ENCODE data around the gene ZCRB1.
"Not testable (repeated sequence)": the region's sequence is repeated elsewhere in the genome, so short reads cannot be mapped to it uniquely, and the experiment has no call there.

ZCRB1 gene

DNA sequence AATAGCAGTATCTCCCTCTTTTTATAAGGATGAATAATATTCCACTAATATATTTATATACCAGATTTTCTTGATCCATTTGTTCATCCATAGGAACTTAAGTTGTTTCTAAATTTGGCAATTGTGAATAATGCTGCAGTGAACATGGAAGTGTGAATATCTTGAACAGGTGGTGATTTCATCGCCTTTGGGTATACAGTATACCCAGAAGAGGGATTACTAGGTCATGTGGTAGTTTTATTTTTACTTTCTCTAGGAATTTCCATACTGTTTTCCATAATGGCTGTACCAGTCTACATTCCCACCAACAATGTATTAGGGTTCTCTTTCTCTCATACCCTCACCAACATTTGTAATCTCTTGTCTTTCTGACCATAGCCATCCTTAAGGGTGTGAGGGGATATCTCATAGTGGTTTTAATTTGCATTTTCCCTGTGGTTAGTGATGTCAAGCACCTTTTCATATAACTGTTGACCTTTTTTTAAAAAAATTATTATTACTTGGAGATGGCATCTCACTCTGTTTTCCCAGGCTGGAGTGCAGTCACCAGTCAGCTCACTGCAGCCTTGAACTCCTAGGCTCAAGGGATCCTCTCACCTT, 20.6 kb upstream of the ZCRB1 start:
- FAIRE-seq (no peak), DNase-seq (ENCODE audit: insufficient read length) (no peak)
- TF ChIP-seq TAF1 (IDR thresholded peaks at IDR 0.05; ENCODE audit: borderline replicate concordance, low read depth, low read length) (no peak), POLR2AphosphoS5 (IDR thresholded peaks at IDR 0.05; ENCODE audit: low read depth, low read length) (no peak), POLR2A (IDR thresholded peaks at IDR 0.05; ENCODE audit: low read depth, low read length) (no peak)

DNA sequence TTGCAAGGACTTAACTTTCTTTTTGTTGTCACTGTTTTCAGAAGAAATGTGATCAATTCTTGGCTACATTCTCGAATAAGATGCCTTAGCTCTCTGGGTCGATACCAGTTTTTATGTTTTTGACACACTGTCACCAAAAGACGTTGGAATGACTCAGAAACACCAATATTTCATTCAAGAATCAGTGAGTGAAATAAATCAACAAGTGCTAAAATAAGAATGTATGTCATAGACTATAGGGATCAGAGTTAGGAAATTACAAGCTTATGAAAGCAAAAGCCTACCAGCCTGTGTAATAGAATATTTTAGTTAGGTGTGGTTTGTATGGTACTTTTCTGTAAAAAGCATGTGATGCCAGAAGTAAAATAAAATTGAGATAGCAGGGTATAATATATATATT, 17.8 kb upstream of the ZCRB1 start:
- DNase-seq (ENCODE audit: insufficient read length) (no peak), FAIRE-seq (no peak)
- TF ChIP-seq TAF1 (IDR thresholded peaks at IDR 0.05; ENCODE audit: borderline replicate concordance, low read depth, low read length), result no peak
- no peak for TF ChIP-seq POLR2AphosphoS5 (IDR thresholded peaks at IDR 0.05; ENCODE audit: low read depth, low read length)
- TF ChIP-seq POLR2A (IDR thresholded peaks at IDR 0.05; ENCODE audit: low read depth, low read length), result no peak

GRCh38 chr12:42342028-42342427, 16.1 kb upstream of the ZCRB1 start:
- FAIRE-seq, result no peak

DNA sequence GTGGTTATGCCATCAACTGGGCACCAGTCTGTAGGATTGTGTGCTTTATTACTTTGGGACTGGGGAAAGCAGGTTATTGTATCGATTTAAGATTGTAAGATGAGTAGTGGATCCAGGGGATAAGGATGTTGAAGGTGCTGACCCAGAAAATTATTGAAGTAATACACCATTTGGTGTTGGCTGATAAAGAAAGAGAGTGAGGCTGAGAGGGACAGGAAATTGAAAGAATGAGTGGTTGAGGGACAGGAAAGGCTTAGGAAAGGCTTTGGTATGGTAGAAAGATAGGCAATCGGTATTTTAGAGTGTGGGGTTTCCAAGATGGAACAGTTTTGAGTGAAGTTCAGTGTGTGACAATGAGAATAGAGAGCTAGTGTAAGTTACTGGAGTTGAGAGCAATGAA, 12.4 kb upstream of the ZCRB1 start:
- FAIRE-seq (no peak), DNase-seq (ENCODE audit: insufficient read length) (no peak)
- TF ChIP-seq POLR2A (IDR thresholded peaks at IDR 0.05; ENCODE audit: low read depth, low read length) (no peak), TAF1 (IDR thresholded peaks at IDR 0.05; ENCODE audit: borderline replicate concordance, low read depth, low read length) (no peak), POLR2AphosphoS5 (IDR thresholded peaks at IDR 0.05; ENCODE audit: low read depth, low read length) (no peak)

More at GRCh38 chr12:42342028-42342427, 16.1 kb upstream of the ZCRB1 start:
- TF ChIP-seq TAF1 (IDR thresholded peaks at IDR 0.05; ENCODE audit: borderline replicate concordance, low read depth, low read length) (no peak), POLR2AphosphoS5 (IDR thresholded peaks at IDR 0.05; ENCODE audit: low read depth, low read length) (no peak), POLR2A (IDR thresholded peaks at IDR 0.05; ENCODE audit: low read depth, low read length) (no peak)
- no peak for DNase-seq (ENCODE audit: insufficient read length)

DNA sequence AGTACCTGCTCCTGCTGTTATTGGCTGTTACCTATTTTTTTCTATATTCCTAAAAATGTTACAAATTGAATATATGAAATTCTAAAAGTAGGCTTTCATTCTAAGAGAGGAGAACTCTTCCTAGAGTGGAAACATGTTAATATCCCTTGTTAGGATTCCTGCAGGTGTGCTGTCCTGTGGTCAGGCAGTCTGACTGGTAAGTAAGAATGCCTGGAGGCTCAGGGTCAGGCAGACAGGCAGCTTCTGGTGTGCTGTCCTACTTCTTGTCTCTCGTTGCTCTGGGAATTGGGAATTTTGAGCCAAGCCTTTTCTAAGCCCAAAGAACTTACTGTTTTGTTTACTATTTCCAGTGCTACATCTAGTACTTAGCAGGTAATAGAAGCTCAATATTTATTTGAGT, 10.4 kb upstream of the ZCRB1 start:
- DNase-seq (ENCODE audit: insufficient read length), result no peak
- TF ChIP-seq POLR2AphosphoS5 (IDR thresholded peaks at IDR 0.05; ENCODE audit: low read depth, low read length), result no peak
- TF ChIP-seq TAF1 (IDR thresholded peaks at IDR 0.05; ENCODE audit: borderline replicate concordance, low read depth, low read length), result no peak
- no peak for FAIRE-seq

- FAIRE-seq (no peak), DNase-seq (ENCODE audit: insufficient read length) (no peak)
- TF ChIP-seq POLR2A (IDR thresholded peaks at IDR 0.05; ENCODE audit: low read depth, low read length) (no peak), TAF1 (IDR thresholded peaks at IDR 0.05; ENCODE audit: borderline replicate concordance, low read depth, low read length) (no peak), POLR2AphosphoS5 (IDR thresholded peaks at IDR 0.05; ENCODE audit: low read depth, low read length) (no peak)
Observed at GRCh38 chr12:42332301-42333285, 6.7 kb upstream of the ZCRB1 start.

- not testable (repeated sequence) for DNase-seq (ENCODE audit: insufficient read length)
Observed at GRCh38 chr12:42330097-42330496, 4.2 kb upstream of the ZCRB1 start.

GRCh38 chr12:42327227-42327590, 1.3 kb upstream of the ZCRB1 start:
- TF ChIP-seq POLR2AphosphoS5 (IDR thresholded peaks at IDR 0.05; ENCODE audit: low read depth, low read length) (no peak), TAF1 (IDR thresholded peaks at IDR 0.05; ENCODE audit: borderline replicate concordance, low read depth, low read length) (no peak), POLR2A (IDR thresholded peaks at IDR 0.05; ENCODE audit: low read depth, low read length) (no peak)
- no peak for DNase-seq (ENCODE audit: insufficient read length)
- no peak for FAIRE-seq

More at GRCh38 chr12:42330097-42330496, 4.2 kb upstream of the ZCRB1 start:
- FAIRE-seq, result not testable (repeated sequence)

DNA sequence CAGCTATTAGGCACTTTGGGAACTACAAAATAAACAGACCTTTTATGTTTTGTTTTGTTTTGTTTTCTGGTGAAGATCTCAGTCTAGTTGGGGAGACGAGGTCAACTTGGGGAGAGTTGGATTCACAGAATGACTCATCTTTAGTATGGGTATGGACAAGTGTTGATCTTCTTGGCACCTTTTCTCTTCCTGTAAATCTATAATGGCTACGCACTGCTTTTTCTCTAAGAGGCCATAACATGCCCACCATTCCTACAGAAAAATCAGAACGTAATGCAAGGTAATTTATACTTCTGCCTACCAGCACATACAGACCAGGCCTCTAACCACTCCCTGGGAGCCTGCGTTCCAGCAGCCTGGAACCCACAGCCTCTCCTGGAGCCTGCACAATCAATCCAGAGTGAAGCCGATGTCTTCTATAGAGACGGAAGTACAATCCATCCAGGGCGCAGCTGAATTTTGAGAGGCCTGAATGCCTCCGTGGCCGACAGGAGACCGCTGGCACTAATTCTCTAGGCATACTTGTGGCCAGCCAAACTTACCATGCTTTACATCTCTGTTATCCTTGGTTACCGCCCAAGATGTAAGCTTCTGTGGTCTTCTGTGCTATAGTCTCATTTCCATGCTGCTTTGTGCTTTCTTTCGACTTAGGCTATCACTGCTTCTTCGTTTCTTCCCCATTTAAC, 790 bp upstream of the ZCRB1 start:
- TF ChIP-seq POLR2AphosphoS5 (IDR thresholded peaks at IDR 0.05; ENCODE audit: low read depth, low read length) (no peak), POLR2A (IDR thresholded peaks at IDR 0.05; ENCODE audit: low read depth, low read length) (no peak), TAF1 (IDR thresholded peaks at IDR 0.05; ENCODE audit: borderline replicate concordance, low read depth, low read length) (no peak)
- no peak for FAIRE-seq
- DNase-seq (ENCODE audit: insufficient read length), result no peak

- no peak for TF ChIP-seq TAF1 (IDR thresholded peaks at IDR 0.05; ENCODE audit: borderline replicate concordance, low read depth, low read length)
- no peak for TF ChIP-seq POLR2A (IDR thresholded peaks at IDR 0.05; ENCODE audit: low read depth, low read length)
- TF ChIP-seq POLR2AphosphoS5 (IDR thresholded peaks at IDR 0.05; ENCODE audit: low read depth, low read length), result no peak
- FAIRE-seq (no peak), DNase-seq (ENCODE audit: insufficient read length) (no peak)
Observed at GRCh38 chr12:42325326-42325652, 605 bp downstream of the ZCRB1 start.

DNA sequence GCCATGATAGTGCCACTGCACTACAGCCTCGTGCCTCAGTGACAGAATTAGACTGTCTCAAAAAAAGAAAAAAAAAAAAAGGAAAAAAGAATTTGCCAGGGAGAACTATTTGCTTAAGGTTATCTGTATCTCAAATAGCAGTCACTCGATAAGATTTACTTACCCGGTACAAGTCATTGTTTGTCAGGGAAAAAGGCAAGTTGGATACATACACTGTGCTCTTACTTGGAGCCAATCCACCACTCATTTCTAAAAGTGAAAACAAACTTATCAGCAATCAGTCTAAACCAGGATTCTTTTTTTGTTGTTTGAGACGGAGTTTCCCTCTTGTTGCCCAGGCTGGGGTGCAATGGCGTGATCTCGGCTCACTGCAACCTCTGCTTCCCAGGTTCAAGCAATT, 2.0 kb downstream of the ZCRB1 start:
- no peak for TF ChIP-seq POLR2AphosphoS5 (IDR thresholded peaks at IDR 0.05; ENCODE audit: low read depth, low read length)
- no peak for TF ChIP-seq TAF1 (IDR thresholded peaks at IDR 0.05; ENCODE audit: borderline replicate concordance, low read depth, low read length)
- TF ChIP-seq POLR2A (IDR thresholded peaks at IDR 0.05; ENCODE audit: low read depth, low read length), result no peak
- DNase-seq (ENCODE audit: insufficient read length) (no peak), FAIRE-seq (no peak)

- TF ChIP-seq POLR2AphosphoS5 (IDR thresholded peaks at IDR 0.05; ENCODE audit: low read depth, low read length) (no peak), TAF1 (IDR thresholded peaks at IDR 0.05; ENCODE audit: borderline replicate concordance, low read depth, low read length) (no peak), POLR2A (IDR thresholded peaks at IDR 0.05; ENCODE audit: low read depth, low read length) (no peak)
- FAIRE-seq (no peak), DNase-seq (ENCODE audit: insufficient read length) (no peak)
Observed at GRCh38 chr12:42322567-42322966, 3.3 kb downstream of the ZCRB1 start.
